ENCODE measurements around the gene IDH2. TPM values are rescaled to one million over a fixed set of nuclear protein-coding genes. Genes with fewer than 3 reads are reported as not detected.

The IDH2 gene
- total and polyA plus RNA-seq, 8 donors: 53.6 to 128 (median 112) TPM

- intact Hi-C loops (cut with DNase I): loop anchor here in 1 of 3 donors (10.0 kb wide), 1 partner anchor 181 kb away; no protein-coding TSS in a partner anchor
- Histone ChIP-seq H3K27ac (peak overlapping the region in 1 of 4 donors; percentile 15), H3K4me1 (peaks cover 0 to 14% (median 0%) of the 10 kb centered on the region in 3 donors), H3K27me3 (no peaks in the 10 kb centered on the region), H3K36me3 (peaks cover 3 to 81% (median 29%) of the 10 kb centered on the region in 3 donors), H3K9me3 (no peaks in the 10 kb centered on the region), H3K4me3 (no peak overlapping the region)
- ATAC-seq (no peak), FAIRE-seq (no peak), DNase-seq (peak in 1 of 6 donors; percentile 50)
- 85 to 90% methylated on average over 3 of the region's 3 CpGs for WGBS, 2 donors
- TF ChIP-seq CTCF (IDR thresholded peaks at IDR 0.05): no peak
Observed at GRCh38 chr15:90085565-90085964, 16.7 kb downstream of the IDH2 start.

- WGBS, 2 donors: 86 to 89% methylated on average over 14 to 18 of the region's 18 CpGs
- H3K36me3 ChIP-seq: peaks cover 3 to 81% (median 34%) of the 10 kb centered on the region in 3 donors
- no peak for FAIRE-seq
- H3K27me3 ChIP-seq: no peaks in the 10 kb centered on the region
- peak in 2 of 6 donors; percentile 50 to 82 for DNase-seq
- TF ChIP-seq CTCF (IDR thresholded peaks at IDR 0.05): no peak
- no peak overlapping the region for H3K4me3 ChIP-seq
- no peaks in the 10 kb centered on the region for H3K9me3 ChIP-seq
- peak overlapping the region in 1 of 4 donors; percentile 15 for H3K27ac ChIP-seq
- no peak for ATAC-seq
- intact Hi-C loops (cut with DNase I): loop anchor here in 1 of 3 donors (10.0 kb wide), 1 partner anchor 180 kb away; no protein-coding TSS in a partner anchor
- H3K4me1 ChIP-seq: peaks cover 0 to 14% (median 0%) of the 10 kb centered on the region in 3 donors
Observed at GRCh38 chr15:90084876-90085423, 17.3 kb downstream of the IDH2 start.

GRCh38 chr15:90083954-90084607 lies 18.2 kb downstream of the IDH2 start:
- Histone ChIP-seq H3K4me3 (no peak overlapping the region), H3K9me3 (no peaks in the 10 kb centered on the region), H3K27ac (no peak overlapping the region), H3K36me3 (peaks cover 7 to 81% (median 39%) of the 10 kb centered on the region in 3 donors), H3K4me1 (peaks cover 0 to 14% (median 0%) of the 10 kb centered on the region in 3 donors), H3K27me3 (no peaks in the 10 kb centered on the region)
- no peak for ATAC-seq
- intact Hi-C loops (cut with DNase I): loop anchor here in 1 of 3 donors (10.0 kb wide), 1 partner anchor 179 kb away; no protein-coding TSS in a partner anchor
- TF ChIP-seq CTCF (IDR thresholded peaks at IDR 0.05): no peak
- no peak for FAIRE-seq
- WGBS, 2 donors: 81 to 82% methylated on average over 14 of the region's 14 CpGs
- no peak for DNase-seq

GRCh38 chr15:90083419-90083818 lies 18.8 kb downstream of the IDH2 start:
- H3K9me3 ChIP-seq: no peaks in the 10 kb centered on the region
- H3K27ac ChIP-seq: no peak overlapping the region
- H3K4me3 ChIP-seq: no peak overlapping the region
- peaks cover 7 to 84% (median 39%) of the 10 kb centered on the region in 3 donors for H3K36me3 ChIP-seq
- WGBS, 2 donors: 80 to 85% methylated on average over 5 of the region's 5 CpGs
- no peak for DNase-seq
- no peak for FAIRE-seq
- H3K4me1 ChIP-seq: peaks cover 0 to 12% (median 0%) of the 10 kb centered on the region in 3 donors
- no peak for ATAC-seq
- intact Hi-C loops (cut with DNase I): loop anchor here in 1 of 3 donors (10.0 kb wide), 1 partner anchor 179 kb away; no protein-coding TSS in a partner anchor
- no peaks in the 10 kb centered on the region for H3K27me3 ChIP-seq
- no peak for TF ChIP-seq CTCF (IDR thresholded peaks at IDR 0.05)

Measured in pancreas (tissue), 10 donors.